ENCODE results near the gene MEX3D.
"Not testable (repeated sequence)": the region's sequence is repeated elsewhere in the genome, so short reads cannot be mapped to it uniquely, and the experiment has no call there.

Gene MEX3D

DNA sequence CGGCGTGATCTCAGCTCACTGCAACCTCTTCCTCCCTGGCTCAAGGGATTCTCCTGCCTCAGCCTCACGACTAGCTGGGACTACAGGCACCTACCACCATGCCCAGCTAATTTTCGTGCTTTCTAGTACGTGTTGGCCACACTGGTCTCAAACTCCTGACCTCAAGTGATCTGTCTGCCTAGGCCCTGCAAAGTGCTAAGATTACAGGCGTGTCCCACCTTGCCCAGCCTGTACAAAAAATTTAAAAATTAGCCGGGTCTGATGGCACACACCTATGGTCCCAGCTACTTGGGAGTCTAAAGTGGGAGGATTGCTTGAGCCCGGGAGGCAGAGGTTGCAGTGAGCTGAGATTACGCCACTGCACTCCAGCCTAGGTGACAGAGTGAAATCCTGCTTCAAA, 4.7 kb upstream of the MEX3D start:
- no peak for DNase-seq (ENCODE audit: low read depth, low spot score)

GRCh38 chr19:1571358-1571757, 3.2 kb upstream of the MEX3D start:
- DNase-seq (ENCODE audit: low read depth, low spot score): no peak

DNA sequence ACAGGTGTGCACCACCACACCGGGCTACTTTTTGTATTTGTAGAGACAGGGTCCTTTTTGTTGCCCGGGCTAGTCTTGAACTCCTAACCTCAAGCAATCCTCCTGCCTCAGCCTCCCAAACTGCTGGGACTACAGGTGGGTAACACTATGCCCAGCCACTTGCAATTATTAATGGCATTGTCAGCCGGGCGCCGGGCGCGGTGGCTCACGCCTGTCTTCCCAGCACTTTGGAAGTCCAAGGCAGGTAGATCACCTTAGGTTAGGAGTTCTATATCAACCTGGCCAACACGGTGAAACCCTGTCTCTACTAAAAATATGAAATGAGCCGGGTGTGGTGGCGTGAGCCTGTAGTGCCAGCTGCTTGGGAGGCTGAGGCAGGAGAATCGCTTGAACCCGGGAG, 2.7 kb upstream of the MEX3D start:
- DNase-seq (ENCODE audit: low read depth, low spot score): no peak

- no peak for DNase-seq (ENCODE audit: low read depth, low spot score)
Observed at GRCh38 chr19:1569997-1570396, 1.9 kb upstream of the MEX3D start.

DNA sequence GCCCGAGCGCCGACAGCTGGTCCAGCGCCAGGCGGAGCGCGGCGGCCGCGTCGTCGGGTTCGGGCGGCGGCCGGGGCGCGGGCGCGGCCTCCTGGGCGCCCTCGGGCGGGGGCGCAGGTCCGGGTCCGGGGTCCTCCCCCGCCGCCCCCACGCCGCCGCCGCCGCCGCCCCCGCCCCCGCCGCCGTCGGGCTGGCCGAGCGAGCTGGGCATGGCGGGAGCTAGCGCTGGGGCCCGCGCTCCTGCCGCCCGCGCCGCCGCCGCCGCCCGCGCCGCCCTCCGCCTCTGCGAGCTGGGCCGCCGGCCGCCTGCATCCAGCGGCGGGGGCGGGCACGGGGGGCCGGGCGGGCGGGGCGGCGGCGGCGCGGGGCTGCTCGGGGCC, 287 bp downstream of the MEX3D start:
- no peak for DNase-seq (ENCODE audit: low read depth, low spot score)

DNA sequence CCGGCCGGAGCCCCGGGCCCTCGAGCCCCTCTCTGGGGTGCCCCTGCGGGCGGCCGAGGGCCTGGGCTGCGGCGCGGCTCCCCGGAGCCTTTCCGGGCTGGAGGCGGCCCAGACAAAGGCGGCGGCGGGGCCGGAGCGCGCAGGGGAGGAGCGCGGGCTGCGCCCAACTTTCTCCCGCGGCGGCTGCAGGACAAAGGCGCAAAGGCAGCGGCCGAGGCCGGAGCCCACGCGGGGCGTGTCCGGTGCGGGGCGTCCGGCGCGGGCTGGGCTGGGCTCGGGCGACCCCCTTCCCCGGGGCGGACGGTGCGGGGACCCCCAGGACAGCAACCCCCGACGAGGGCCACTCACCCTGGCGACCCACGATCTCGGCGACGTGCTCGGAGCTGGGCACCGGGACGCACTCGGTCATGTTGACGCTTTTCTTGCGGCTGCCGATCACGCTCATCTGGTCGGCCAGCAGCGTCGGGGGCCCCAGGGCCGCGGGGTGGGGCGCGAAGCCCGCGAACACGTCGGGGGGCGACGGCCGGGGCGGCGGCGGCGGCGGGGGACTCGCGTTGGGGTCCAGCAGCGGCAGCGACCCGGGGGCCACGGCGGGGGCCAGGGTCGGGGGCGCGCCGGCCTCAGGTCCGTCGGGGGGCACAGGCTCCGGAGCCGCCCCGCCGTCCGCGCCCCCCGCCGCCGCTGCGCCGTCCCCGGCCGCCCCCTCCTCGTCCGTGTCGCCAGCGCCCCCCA, 843 bp downstream of the MEX3D start:
- no peak for DNase-seq (ENCODE audit: low read depth, low spot score)

DNA sequence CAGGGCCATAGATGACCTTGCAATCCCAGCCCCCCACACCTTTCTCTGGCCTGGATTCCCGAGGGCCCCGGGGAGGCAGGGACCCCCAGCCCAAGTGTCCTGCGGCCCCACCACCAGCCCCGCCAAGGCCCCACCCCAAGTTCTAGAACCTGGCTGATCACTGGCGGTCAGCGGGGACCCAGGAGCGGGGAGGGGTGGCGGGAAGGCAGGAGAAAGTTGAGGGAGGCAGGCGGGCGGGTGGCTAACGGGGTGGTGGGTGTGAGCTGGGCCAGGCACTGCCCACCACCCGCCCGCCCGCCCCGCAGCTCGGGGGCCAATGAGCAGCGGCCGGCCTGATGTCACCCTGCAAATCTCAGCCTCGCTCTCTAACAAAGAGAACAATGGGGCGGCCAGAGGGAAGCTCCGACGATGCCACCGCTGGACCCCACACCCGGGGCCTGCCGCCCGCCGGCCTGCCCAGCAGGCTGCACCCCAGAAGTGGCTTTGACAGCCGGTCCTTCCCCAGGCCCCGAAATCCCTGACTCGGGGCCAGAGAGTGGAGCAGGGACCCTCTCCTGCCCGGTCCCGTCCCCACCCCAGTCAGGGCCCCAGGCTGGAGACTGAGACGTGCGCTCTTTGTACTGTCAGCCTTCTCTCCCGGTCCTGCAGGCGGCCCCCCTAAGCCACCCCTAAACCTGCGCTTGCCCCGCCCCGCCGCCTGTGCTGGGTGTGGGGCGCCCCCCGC, 1.6 kb downstream of the MEX3D start:
- DNase-seq (ENCODE audit: low read depth, low spot score): no peak

GRCh38 chr19:1563251-1563650, 4.9 kb downstream of the MEX3D start:
- no peak for DNase-seq (ENCODE audit: low read depth, low spot score)

GRCh38 chr19:1561236-1561842, 6.8 kb downstream of the MEX3D start:
- no peak for DNase-seq (ENCODE audit: low read depth, low spot score)

- DNase-seq (ENCODE audit: low read depth, low spot score): no peak
Observed at GRCh38 chr19:1560286-1560882, 7.7 kb downstream of the MEX3D start.

GRCh38 chr19:1558552-1558951, 9.6 kb downstream of the MEX3D start:
- no peak for DNase-seq (ENCODE audit: low read depth, low spot score)

GRCh38 chr19:1556390-1557070, 11.6 kb downstream of the MEX3D start:
- DNase-seq (ENCODE audit: low read depth, low spot score): no peak

DNA sequence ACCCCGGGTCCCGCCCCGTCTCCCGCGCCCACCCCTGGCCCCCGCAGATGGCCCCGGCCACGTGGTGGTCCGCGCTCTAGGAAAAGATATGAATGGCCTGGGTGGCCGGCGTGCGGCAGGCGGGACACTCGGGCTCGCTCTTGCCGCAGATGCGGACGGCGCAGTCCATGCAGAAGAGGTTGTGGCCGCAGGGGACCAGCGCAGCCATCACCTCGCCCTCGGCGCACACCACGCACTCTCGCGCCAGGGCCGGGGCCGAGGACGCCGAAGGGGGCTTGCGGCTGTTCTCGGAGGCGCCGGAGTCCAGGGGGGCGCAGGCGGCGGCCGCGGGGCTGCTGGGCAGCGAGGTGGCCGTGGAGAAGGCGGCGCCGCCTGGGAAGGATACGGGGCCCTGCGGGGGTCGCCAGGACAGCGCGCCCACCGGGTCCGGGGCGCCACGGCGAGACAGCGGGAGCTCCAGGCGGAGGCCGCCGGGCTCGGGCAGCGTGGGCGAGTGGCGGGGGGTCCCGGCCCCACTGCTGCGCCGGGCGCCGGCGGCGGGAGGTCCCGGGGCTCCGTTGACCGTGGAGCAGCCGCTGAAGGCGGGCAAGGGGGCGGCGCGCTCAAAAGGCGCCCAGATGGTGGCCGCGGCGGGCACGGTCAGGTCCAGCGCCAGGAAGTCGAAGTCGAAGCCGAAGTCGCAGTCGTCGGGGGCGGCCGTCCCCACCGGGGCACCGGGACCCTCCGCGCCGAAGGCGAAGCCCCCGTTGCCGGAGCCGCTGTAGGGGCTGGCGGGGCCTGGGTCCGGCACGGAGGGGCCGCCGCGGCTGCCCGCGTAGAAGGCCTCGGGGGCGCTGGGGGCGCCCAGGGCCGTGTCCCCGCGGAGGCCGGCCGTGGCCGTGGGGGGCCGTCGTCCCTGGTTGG, 12.4 kb downstream of the MEX3D start:
- DNase-seq (ENCODE audit: low read depth, low spot score): no peak

DNA sequence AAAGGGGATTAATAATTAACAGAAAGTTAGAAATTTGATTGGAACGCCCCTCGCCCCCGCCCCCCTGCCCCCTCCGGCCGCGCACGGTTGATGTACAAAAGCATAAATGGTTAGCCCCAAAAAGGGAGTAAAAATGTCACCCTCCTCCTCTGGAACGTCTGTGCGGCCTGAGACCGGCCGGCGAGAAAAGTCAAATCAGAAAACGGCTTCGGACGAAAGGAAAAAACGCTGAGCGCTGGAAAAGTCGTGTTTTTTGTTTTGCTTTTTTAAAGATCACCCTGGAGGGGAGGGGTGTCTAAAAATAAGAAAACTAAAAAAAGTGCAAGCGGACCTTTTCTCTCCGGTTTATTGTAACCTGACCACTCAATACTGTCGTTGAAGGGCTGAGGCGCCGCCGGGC, 13.2 kb downstream of the MEX3D start:
- no peak for DNase-seq (ENCODE audit: low read depth, low spot score)

GRCh38 chr19:1553415-1553814, 14.7 kb downstream of the MEX3D start:
- DNase-seq (ENCODE audit: low read depth, low spot score): no peak

DNA sequence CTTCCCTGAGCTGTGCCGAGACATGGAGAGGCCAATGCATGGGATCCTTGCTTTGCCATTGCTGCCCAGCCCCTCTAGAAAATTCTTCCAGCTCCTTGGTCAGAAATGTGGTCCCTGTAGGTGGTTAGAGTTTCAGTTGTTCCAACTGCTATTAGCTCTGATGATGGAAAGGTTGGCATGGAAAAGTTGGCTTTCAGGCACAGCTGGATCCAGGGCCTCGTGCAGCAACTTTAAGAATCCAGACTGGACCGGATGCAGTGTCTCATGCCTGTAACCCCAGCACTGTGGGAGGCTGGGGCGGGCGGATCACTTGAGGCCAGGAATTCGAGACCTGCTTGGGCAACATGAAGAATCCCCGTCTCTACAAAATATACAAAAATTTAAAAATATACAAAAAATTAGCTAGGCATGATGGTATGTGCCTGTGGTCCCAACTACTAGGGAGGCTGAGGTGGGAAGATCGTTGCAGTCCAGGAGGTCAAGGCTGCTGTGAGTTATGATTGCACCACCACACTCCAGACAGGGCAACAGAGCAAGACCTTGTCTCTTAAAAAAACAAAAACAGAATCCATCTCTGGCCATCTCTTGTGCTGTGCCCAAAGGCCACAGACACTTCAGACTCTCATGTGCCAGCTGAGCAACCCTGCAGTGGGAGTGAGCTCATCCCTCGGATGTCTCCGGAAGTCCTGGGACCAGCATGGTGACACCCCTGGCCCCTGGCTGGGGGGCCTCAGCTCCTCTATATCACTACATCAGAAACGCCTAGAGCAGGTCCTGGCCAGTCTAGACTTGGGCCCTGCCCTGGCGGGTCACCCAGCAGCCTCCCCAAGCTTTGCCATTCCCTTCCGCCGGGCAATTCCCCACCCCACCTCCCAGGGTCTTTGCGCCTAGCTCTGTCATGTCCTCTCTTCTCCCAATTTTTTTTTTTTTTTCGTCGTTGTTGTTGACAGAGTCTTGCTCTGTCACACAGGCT, 16.8 kb downstream of the MEX3D start:
- DNase-seq (ENCODE audit: low read depth, low spot score): no peak

GRCh38 chr19:1549332-1549945, 18.7 kb downstream of the MEX3D start:
- DNase-seq (ENCODE audit: low read depth, low spot score): no peak

- no peak for DNase-seq (ENCODE audit: low read depth, low spot score)
Observed at GRCh38 chr19:1540365-1540925, 27.7 kb downstream of the MEX3D start.

GRCh38 chr19:1539749-1540148, 28.4 kb downstream of the MEX3D start:
- DNase-seq (ENCODE audit: low read depth, low spot score): not testable (repeated sequence)

Measured in activated naive CD8-positive, alpha-beta T cell treated with anti-CD3 and anti-CD28 coated beads, Interleukin-2, amount 50 U/mL, for 16 hours (primary cell).